GM12801 (cell line): ENCODE measurements around the gene RYR2.

ENCODE experiments used
- CTCF ChIP-seq: IDR thresholded peaks from one replicate; pipeline ENCODE4 v1.5.1; 2011; ENCODE audit warnings: control low read depth; ENCODE audit not compliant: insufficient read length; ENCODE audit errors: extremely low read depth

Gene RYR2

GRCh38 chr1:237444120-237444790 lies 402.3 kb downstream of the RYR2 start:
- TF ChIP-seq CTCF = no peak

- no peak for TF ChIP-seq CTCF
These were observed 406.1 kb downstream of the RYR2 start for GRCh38 chr1:237448042-237448441.

- TF ChIP-seq CTCF = no peak
These were observed 415.6 kb downstream of the RYR2 start for GRCh38 chr1:237457573-237457972.

GRCh38 chr1:237467320-237467719 lies 425.3 kb downstream of the RYR2 start:
- no peak for TF ChIP-seq CTCF

- TF ChIP-seq CTCF = no peak
These were observed 428.8 kb downstream of the RYR2 start for GRCh38 chr1:237470712-237471338.

- no peak for TF ChIP-seq CTCF
These were observed 429.4 kb downstream of the RYR2 start for GRCh38 chr1:237471377-237471776.

- no peak for TF ChIP-seq CTCF
These were observed 430.0 kb downstream of the RYR2 start for GRCh38 chr1:237471956-237472355.
